Measurements from ENCODE around the gene RAMACL. TPM values are rescaled to one million over a fixed set of nuclear protein-coding genes. Genes with fewer than 3 reads are reported as not detected.

RAMACL gene
- total and polyA plus RNA-seq, 4 donors: 0.30 to 17.6 (median 4.3) TPM

- Histone ChIP-seq H3K36me3 (ENCODE audit: control insufficient read depth in 4 of 4, insufficient read depth in 4 of 4, low read length in 4 of 4) (peaks cover 0 to 7% (median 2%) of the 10 kb centered on the region in 4 donors), H3K9ac (ENCODE audit: insufficient read depth in 1 of 2, low read length in 2 of 2) (no peak overlapping the region), H3K9me3 (ENCODE audit: control insufficient read depth in 4 of 4, insufficient read depth in 3 of 4, low read length in 3 of 4) (no peaks in the 10 kb centered on the region), H3K4me1 (ENCODE audit: control insufficient read depth in 5 of 5, insufficient read depth in 5 of 5, low read length in 5 of 5) (peaks cover 14 to 32% (median 23%) of the 10 kb centered on the region in 5 donors), H3K4me3 (no peak overlapping the region), H3K27me3 (ENCODE audit: control insufficient read depth in 3 of 3, insufficient read depth in 3 of 3, low read length in 2 of 3) (no peaks in the 10 kb centered on the region), H3K27ac (ENCODE audit: low read depth in 1 of 2, low read length in 1 of 2) (peak overlapping the region; percentile 60 to 91)
- ATAC-seq (ENCODE audit: insufficient read depth, low FRiP score) (no peak), DNase-seq (no peak)
- TF ChIP-seq CTCF (IDR thresholded peaks at IDR 0.05; ENCODE audit: control extremely low read depth, extremely low read depth): no peak
- 68 to 73% methylated on average over 5 of the region's 5 CpGs for WGBS, 2 donors
Measured at GRCh38 chr6:166623318-166623717, 36.8 kb upstream of the RAMACL start.

GRCh38 chr6:166621114-166621540 lies 34.6 kb upstream of the RAMACL start:
- no peak for ATAC-seq (ENCODE audit: insufficient read depth, low FRiP score)

GRCh38 chr6:166620478-166621113 lies 34.1 kb upstream of the RAMACL start:
- Histone ChIP-seq H3K27me3 (ENCODE audit: control insufficient read depth in 3 of 3, insufficient read depth in 3 of 3, low read length in 2 of 3) (no peaks in the 10 kb centered on the region), H3K4me3 (no peak overlapping the region), H3K36me3 (ENCODE audit: control insufficient read depth in 4 of 4, insufficient read depth in 4 of 4, low read length in 4 of 4) (peaks cover 0 to 21% (median 2%) of the 10 kb centered on the region in 4 donors), H3K27ac (ENCODE audit: low read depth in 1 of 2, low read length in 1 of 2) (peak overlapping the region; percentile 36 to 75), H3K9ac (ENCODE audit: insufficient read depth in 1 of 2, low read length in 2 of 2) (peak overlapping the region in 1 of 2 donors; percentile 40), H3K9me3 (ENCODE audit: control insufficient read depth in 4 of 4, insufficient read depth in 3 of 4, low read length in 3 of 4) (no peaks in the 10 kb centered on the region), H3K4me1 (ENCODE audit: control insufficient read depth in 5 of 5, insufficient read depth in 5 of 5, low read length in 5 of 5) (peaks cover 14 to 40% (median 21%) of the 10 kb centered on the region in 5 donors)
- ATAC-seq (ENCODE audit: insufficient read depth, low FRiP score): no peak
- WGBS, 2 donors: 66 to 80% methylated on average over 8 of the region's 8 CpGs
- TF ChIP-seq CTCF (IDR thresholded peaks at IDR 0.05; ENCODE audit: control extremely low read depth, extremely low read depth): no peak
- no peak for DNase-seq

More at GRCh38 chr6:166621114-166621540, 34.6 kb upstream of the RAMACL start:
- H3K9me3 ChIP-seq (ENCODE audit: control insufficient read depth in 4 of 4, insufficient read depth in 3 of 4, low read length in 3 of 4): no peaks in the 10 kb centered on the region
- H3K9ac ChIP-seq (ENCODE audit: insufficient read depth in 1 of 2, low read length in 2 of 2): no peak overlapping the region
- H3K27me3 ChIP-seq (ENCODE audit: control insufficient read depth in 3 of 3, insufficient read depth in 3 of 3, low read length in 2 of 3): no peaks in the 10 kb centered on the region
- 77 to 78% methylated on average over 6 of the region's 6 CpGs for WGBS, 2 donors
- DNase-seq: no peak
- no peak for TF ChIP-seq CTCF (IDR thresholded peaks at IDR 0.05; ENCODE audit: control extremely low read depth, extremely low read depth)
- H3K36me3 ChIP-seq (ENCODE audit: control insufficient read depth in 4 of 4, insufficient read depth in 4 of 4, low read length in 4 of 4): peaks cover 0 to 21% (median 2%) of the 10 kb centered on the region in 4 donors
- H3K27ac ChIP-seq (ENCODE audit: low read depth in 1 of 2, low read length in 1 of 2): peak overlapping the region; percentile 36 to 75
- no peak overlapping the region for H3K4me3 ChIP-seq
- H3K4me1 ChIP-seq (ENCODE audit: control insufficient read depth in 5 of 5, insufficient read depth in 5 of 5, low read length in 5 of 5): peaks cover 14 to 35% (median 26%) of the 10 kb centered on the region in 5 donors
